NB4 (cell line): ENCODE measurements around the gene TMPRSS12.
"Not testable (repeated sequence)": the region's sequence is repeated elsewhere in the genome, so short reads cannot be mapped to it uniquely, and the experiment has no call there.

Source experiments
- MYC ChIP-seq: IDR thresholded peaks from 2 replicates; pipeline ENCODE4 v1.6.1; 2011; ENCODE audit warnings: low read depth, low read length
- POLR2A ChIP-seq: IDR thresholded peaks from 2 replicates; pipeline ENCODE4 v1.6.1; 2011; ENCODE audit warnings: mild to moderate bottlenecking; ENCODE audit not compliant: insufficient read length; ENCODE audit errors: extremely low read depth
- TF ChIP-seq, protein P1 (sequence below): IDR thresholded peaks from one replicate; pipeline ENCODE4 v1.5.1; 2012; ENCODE audit warnings: low read depth, low read length
- TF ChIP-seq, protein P2 (sequence below): IDR thresholded peaks from 2 replicates; pipeline ENCODE4 v1.6.1; 2011; ENCODE audit warnings: low read depth, low read length

DNA sequence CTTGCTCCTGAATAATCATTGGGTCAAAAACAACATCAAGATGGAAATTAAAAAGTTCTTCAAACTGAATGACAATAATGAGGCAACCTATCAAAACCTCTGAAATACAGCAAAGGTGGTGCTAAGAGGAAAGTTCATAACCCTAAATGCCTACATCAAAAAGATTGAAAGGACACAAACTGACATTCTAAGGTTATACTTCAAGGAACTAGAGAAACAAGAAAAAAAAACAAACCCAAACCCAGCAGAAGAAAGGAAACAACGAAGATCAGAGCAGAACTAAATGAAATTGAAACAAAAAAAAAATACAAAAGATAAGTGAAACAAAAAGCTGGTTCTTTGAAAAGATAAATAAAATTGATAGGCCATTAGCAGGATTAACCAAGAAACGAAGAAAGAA lies 26.2 kb downstream of the TMPRSS12 start:
- TF ChIP-seq, protein P1, sequence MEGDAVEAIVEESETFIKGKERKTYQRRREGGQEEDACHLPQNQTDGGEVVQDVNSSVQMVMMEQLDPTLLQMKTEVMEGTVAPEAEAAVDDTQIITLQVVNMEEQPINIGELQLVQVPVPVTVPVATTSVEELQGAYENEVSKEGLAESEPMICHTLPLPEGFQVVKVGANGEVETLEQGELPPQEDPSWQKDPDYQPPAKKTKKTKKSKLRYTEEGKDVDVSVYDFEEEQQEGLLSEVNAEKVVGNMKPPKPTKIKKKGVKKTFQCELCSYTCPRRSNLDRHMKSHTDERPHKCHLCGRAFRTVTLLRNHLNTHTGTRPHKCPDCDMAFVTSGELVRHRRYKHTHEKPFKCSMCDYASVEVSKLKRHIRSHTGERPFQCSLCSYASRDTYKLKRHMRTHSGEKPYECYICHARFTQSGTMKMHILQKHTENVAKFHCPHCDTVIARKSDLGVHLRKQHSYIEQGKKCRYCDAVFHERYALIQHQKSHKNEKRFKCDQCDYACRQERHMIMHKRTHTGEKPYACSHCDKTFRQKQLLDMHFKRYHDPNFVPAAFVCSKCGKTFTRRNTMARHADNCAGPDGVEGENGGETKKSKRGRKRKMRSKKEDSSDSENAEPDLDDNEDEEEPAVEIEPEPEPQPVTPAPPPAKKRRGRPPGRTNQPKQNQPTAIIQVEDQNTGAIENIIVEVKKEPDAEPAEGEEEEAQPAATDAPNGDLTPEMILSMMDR, result not testable (repeated sequence)
- TF ChIP-seq POLR2A, MYC: not testable (repeated sequence)
- TF ChIP-seq, protein P2, sequence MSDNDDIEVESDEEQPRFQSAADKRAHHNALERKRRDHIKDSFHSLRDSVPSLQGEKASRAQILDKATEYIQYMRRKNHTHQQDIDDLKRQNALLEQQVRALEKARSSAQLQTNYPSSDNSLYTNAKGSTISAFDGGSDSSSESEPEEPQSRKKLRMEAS, result not testable (repeated sequence)
